Stimulated activated CD8-positive, alpha-beta memory T cell treated with anti-CD3 and anti-CD28 coated beads, Interleukin-4, amount 100 ng/mL, for 48 hours (primary cell): ENCODE results near the gene PTPRD.
A peak's percentile ranks its signal among the peaks of the same experiment; 100 is the strongest.
"Not testable (repeated sequence)": the region's sequence is repeated elsewhere in the genome, so short reads cannot be mapped to it uniquely, and the experiment has no call there.

Experiments used
- DNase-seq: peaks from one replicate; pipeline ENCODE4 v3.0.0-alpha.2; 2020

PTPRD gene

GRCh38 chr9:9949978-9950377 lies 662.8 kb downstream of the PTPRD start:
- DNase-seq = no peak

DNA sequence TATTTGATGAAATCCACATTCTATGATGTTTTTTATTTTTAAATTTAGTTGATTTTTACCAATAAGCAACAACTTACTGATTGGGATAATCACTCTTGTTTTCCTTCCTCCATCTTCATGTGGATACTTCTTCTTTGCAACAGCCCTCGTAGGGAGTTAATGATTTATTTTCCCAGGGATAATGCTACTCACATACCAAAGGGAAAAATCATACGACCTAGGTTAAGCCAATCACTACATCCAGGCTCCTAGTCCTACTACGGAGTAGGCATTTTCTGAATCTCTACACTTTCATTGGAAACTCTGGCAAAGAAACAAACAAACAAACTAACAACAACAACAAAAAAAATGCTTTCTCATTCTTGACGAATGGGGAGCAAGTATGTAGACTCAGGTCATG lies 663.4 kb downstream of the PTPRD start:
- no peak for DNase-seq

- no peak for DNase-seq
Observed at GRCh38 chr9:9945966-9946365, 666.8 kb downstream of the PTPRD start.

- peak; percentile 73 for DNase-seq
Observed at GRCh38 chr9:9942764-9943424, 669.9 kb downstream of the PTPRD start.

DNA sequence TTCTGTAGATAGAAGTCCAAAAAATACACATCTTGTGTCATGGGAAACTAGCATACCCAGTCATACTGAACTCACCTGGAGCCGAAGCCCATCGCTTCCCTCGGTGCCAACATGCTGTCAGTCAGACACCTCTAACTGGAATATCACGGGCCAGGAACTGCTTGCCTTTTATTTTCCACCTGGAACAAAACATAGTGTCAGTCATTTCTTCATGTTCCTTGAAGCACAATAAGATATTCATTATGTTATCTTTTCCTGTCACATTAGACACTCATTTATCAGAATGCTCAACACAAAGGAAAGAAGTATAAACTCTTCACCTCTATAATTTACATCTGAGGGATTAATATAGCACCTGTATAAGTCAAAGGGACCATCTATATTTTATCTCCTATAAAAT lies 674.4 kb downstream of the PTPRD start:
- no peak for DNase-seq

DNA sequence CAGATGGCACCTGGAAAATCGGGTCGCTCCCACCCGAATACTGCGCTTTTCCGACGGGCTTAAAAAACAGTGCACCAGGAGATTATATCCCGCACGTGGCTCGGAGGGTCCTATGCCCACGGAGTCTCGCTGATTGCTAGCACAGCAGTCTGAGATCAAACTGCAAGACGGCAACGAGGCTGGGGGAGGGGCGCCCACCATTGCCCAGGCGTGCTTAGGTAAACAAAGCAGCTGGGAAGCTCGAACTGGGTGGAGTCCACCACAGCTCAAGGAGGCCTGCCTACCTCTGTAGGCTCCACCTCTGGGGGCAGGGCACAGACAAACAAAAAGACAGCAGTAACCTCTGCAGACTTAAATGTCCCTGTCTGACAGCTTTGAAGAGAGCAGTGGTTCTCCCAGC lies 681.3 kb downstream of the PTPRD start:
- not testable (repeated sequence) for DNase-seq

DNA sequence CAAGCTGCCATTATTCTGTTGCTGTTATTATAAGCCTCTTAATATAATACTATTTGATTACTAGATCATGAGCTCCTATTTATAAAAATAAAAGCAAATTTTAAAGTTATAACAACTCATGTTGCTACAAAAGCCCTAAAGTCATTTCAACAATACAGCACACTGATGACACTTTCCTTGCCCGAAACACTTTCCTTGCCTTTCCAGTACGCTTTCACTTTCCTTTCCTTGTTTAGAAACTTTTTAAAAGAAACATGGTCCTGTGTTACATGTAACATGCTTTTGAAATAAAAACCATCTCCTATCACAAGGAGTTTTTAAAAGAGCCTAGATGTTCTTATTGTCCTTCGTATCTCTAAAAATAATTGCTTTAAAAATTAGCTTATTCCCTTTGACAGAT lies 688.4 kb downstream of the PTPRD start:
- no peak for DNase-seq

DNA sequence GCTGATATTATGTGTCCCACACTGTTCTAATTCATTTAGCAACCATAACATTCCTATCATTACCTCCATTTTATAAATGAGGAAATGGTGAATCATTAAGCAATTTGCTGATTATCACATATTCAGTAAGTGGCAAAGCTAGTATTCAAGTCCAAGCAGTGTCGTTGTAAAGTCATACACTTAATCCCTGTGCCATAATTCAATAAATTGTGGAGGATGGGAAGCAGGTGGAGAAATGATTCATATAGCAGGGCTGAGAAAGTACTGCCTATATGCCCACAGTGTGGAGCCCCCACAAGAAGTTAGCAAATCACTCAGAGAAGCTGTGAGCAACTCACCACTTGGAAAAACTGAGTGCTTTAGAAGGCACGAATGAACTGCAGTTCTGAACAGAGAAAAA lies 691.0 kb downstream of the PTPRD start:
- no peak for DNase-seq

- DNase-seq = no peak
Observed at GRCh38 chr9:9920425-9921060, 692.3 kb downstream of the PTPRD start.

DNA sequence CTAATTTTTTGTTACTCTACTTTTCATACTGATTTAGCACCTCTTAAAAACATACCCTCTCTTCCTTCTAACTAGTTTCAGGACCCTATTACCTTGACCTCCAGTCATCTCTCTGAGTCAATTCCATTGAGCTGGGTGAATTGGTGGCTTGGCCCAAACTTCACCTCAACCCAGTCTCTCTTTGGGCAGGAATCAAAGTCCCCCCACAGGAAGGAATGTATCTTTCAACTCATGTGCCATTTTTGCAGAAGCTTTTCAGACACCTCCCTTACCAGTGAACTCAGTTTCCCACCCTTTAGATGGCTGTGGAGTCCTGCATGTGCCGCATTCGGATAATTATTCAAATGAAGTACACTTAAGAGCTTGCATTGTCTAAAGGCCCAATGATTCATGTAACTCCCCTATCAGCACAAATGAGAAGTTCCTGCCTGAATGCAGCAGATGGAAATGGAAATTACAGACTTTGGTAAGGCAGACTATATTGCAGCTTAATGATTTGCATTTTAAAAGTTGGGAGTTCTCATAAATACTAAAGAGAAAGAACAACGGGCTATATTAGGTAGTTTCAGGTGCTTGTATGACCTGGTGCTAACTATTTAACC lies 693.5 kb downstream of the PTPRD start:
- DNase-seq = no peak

DNA sequence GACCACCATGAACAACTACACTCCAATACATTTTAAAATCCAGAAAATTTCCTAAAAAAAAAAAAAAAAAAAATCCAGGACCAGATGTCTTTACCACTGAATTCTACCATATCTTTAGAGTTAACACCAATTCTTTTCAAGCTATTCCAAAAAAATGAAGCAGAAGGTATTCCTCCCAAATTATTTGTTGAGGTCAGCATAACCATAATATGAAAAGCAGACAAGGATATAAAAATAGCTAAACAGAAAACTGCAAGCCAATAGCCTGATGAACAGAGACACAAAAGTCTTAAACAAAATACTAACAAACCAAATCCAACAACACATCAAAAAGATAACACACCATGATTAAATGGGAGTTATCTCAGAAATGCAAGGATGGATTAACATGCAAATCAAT lies 695.4 kb downstream of the PTPRD start:
- no peak for DNase-seq

DNA sequence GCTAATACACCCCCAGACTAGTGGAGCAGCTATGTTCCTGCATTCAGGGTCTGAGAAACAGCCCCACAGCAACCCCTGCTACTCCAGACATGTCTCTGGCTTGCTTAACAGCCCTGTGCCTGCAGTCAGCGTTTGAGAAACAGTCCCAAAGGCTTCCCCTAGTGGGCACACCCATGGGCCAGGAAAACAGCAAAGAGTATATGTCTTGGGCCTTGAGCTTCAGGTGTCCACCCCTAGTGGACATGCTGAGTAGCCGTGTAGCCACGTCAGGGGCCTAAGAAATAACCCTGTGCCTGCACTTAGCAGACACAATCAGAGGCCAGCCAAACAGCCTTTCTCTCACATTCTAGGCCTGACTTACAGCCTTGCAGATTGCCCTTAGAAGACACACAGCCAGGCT lies 698.6 kb downstream of the PTPRD start:
- no peak for DNase-seq

DNA sequence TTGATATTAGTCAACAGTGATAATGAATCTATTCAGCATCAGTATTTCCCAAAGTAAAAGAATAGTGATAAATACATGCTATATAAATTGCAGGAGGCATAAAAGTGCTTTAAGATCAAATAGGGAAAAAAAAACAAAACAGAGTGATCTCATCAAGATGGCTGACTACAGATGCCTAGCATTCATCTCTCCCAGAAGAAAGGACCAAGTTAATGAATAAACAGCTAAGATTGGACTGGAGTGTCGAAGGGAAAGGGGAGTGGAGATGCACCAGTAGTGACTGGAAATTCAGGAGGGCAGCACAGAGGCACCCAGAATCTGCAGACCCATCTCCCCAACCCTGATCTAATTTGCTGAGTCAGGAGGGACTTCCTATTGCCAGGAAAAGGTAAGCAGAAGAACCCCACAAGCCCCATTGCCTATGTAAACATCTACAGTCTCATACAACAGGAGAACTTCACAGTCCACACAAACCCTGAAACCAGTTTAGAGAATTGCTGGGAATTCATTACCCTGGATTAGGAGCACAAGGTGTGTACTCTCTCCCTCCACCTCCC lies 699.4 kb downstream of the PTPRD start:
- no peak for DNase-seq

DNA sequence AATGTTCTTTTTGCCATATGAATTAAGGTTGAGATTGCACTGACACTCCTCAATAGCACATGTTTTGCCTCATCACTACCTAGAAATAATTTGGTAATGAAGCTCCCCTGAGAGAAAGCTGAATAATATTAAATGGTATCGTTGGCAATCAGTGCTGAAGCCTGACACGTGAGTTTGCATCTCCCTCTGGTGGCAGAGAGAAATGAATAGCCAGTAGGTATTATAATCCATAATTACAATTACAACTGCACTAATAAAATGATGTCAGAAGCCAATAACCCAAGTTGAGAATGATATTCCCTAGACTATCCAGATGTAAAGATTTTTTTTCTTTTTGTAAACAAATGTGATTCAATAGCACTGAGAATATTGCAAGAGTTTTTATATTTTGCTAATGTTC lies 700.3 kb downstream of the PTPRD start:
- DNase-seq = no peak

- no peak for DNase-seq
Observed at GRCh38 chr9:9905736-9906135, 707.1 kb downstream of the PTPRD start.

GRCh38 chr9:9904041-9904440 lies 708.8 kb downstream of the PTPRD start:
- DNase-seq = no peak

- DNase-seq = no peak
Observed at GRCh38 chr9:9901624-9902023, 711.2 kb downstream of the PTPRD start.

- no peak for DNase-seq
Observed at GRCh38 chr9:9893837-9894236, 719.0 kb downstream of the PTPRD start.

- no peak for DNase-seq
Observed at GRCh38 chr9:9892217-9892616, 720.6 kb downstream of the PTPRD start.

GRCh38 chr9:9881692-9882091 lies 731.1 kb downstream of the PTPRD start:
- no peak for DNase-seq

DNA sequence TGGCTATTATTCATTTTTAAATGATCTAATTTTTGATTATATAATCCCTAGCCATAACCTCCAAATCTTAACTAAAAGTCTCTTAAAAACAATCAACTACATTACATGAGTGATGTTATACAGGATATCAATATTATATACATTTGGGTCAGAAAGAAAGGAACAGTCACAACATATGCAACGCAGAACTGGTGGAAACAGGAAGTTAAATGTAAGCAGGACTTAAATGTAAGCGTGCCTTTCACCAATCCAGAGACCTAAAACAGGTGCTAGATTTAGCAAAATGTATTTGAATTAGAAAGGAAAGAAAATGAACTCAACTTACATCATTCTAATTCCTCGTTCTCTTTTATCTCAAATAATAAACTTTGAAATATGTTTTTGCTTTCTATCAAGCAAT lies 738.5 kb downstream of the PTPRD start:
- no peak for DNase-seq

- no peak for DNase-seq
Observed at GRCh38 chr9:9862235-9862810, 750.5 kb downstream of the PTPRD start.

- no peak for DNase-seq
Observed at GRCh38 chr9:9855177-9856078, 757.4 kb downstream of the PTPRD start.
